GF-D8 (cell line): ENCODE measurements around the gene PREB.
"Not testable (repeated sequence)": the region's sequence is repeated elsewhere in the genome, so short reads cannot be mapped to it uniquely, and the experiment has no call there.

Experiments used
- DNase-seq: peaks from one replicate; lab custom pipeline; 2025; lab: John Stamatoyannopoulos, UW

PREB gene

GRCh38 chr2:27125104-27125503 is 9.3 kb downstream of the PREB start:
- no peak for DNase-seq

- no peak for DNase-seq
These were observed 10.9 kb downstream of the PREB start, which contains the start of gene ABHD1 for GRCh38 chr2:27123302-27124150. TSS of gene ABHD1 (plus strand) at chr2:27123815. CDS start at chr2:27123949, 134 bp downstream.

- DNase-seq, result no peak
These were observed 11.6 kb downstream of the PREB start for GRCh38 chr2:27122791-27123190.

GRCh38 chr2:27121906-27122305 is 12.5 kb downstream of the PREB start:
- no peak for DNase-seq

- DNase-seq, result not testable (repeated sequence)
These were observed 15.1 kb downstream of the PREB start for GRCh38 chr2:27119330-27119670.

- no peak for DNase-seq
These were observed 15.7 kb downstream of the PREB start, which contains the start of gene CGREF1 for GRCh38 chr2:27118525-27119329. TSS of gene CGREF1 (minus strand) at chr2:27119128. CDS start at chr2:27104366, 14,762 bp downstream.

GRCh38 chr2:27117995-27118524 is 16.4 kb downstream of the PREB start:
- DNase-seq, result no peak

GRCh38 chr2:27115519-27115918 is 18.9 kb downstream of the PREB start:
- DNase-seq, result no peak

GRCh38 chr2:27111392-27112078 is 22.9 kb downstream of the PREB start:
- DNase-seq, result not testable (repeated sequence)

- DNase-seq, result not testable (repeated sequence)
These were observed 23.7 kb downstream of the PREB start for GRCh38 chr2:27110603-27111352.

- DNase-seq, result no peak
These were observed 25.4 kb downstream of the PREB start for GRCh38 chr2:27109083-27109482.

- DNase-seq, result no peak
These were observed 26.2 kb downstream of the PREB start for GRCh38 chr2:27108221-27108620.

GRCh38 chr2:27105981-27106380 is 28.5 kb downstream of the PREB start:
- no peak for DNase-seq

GRCh38 chr2:27102329-27102728 is 32.1 kb downstream of the PREB start:
- DNase-seq, result no peak

- DNase-seq, result no peak
These were observed 34.4 kb downstream of the PREB start for GRCh38 chr2:27100036-27100435.

GRCh38 chr2:27099334-27099955 is 35.0 kb downstream of the PREB start:
- no peak for DNase-seq

GRCh38 chr2:27097341-27097740 is 37.1 kb downstream of the PREB start:
- DNase-seq, result no peak

- no peak for DNase-seq
These were observed 37.6 kb downstream of the PREB start for GRCh38 chr2:27096748-27097297.

- no peak for DNase-seq
These were observed 38.4 kb downstream of the PREB start for GRCh38 chr2:27095745-27096651.

- DNase-seq, result no peak
These were observed 39.0 kb downstream of the PREB start for GRCh38 chr2:27095427-27095744.
